ENCODE measurements around the gene DCHS2.

The DCHS2 gene

GRCh38 chr4:154183264-154183663 lies 308.3 kb downstream of the DCHS2 start:
- Histone ChIP-seq H3K4me2 (ENCODE audit: low read length) (no peak overlapping the region), H3F3A (ENCODE audit: insufficient read depth, low read length) (no peaks in the 10 kb centered on the region), H3K79me2 (ENCODE audit: insufficient read depth, low read length) (no peaks in the 10 kb centered on the region), H4K20me1 (ENCODE audit: insufficient read depth, low read length) (no peaks in the 10 kb centered on the region), H3K9me3 (ENCODE audit: low read length) (no peaks in the 10 kb centered on the region), H3K9ac (ENCODE audit: low read length) (no peak overlapping the region), H3K4me1 (ENCODE audit: insufficient read depth, low read length, severe bottlenecking) (no peaks in the 10 kb centered on the region), H3K36me3 (ENCODE audit: insufficient read depth, low read length) (no peaks in the 10 kb centered on the region), H3K9me2 (ENCODE audit: low read depth, low read length) (no peaks in the 10 kb centered on the region), H2AFZ (ENCODE audit: low read length) (no peak overlapping the region), H3K4me3 (ENCODE audit: low read depth, low read length, poor library complexity, severe bottlenecking) (no peak overlapping the region), H3K27me3 (ENCODE audit: insufficient read depth, low read length) (no peaks in the 10 kb centered on the region), H3K27ac (ENCODE audit: low read depth, low read length, poor library complexity, severe bottlenecking) (no peak overlapping the region)
- TF ChIP-seq EZH2 (IDR thresholded peaks at IDR 0.05; ENCODE audit: borderline replicate concordance, low read length): no peak
- TF ChIP-seq CTCF (IDR thresholded peaks at IDR 0.05; ENCODE audit: low read length): no peak
